ENCODE measurements around the gene AK1.
"Not testable (repeated sequence)": the region's sequence is repeated elsewhere in the genome, so short reads cannot be mapped to it uniquely, and the experiment has no call there.

The AK1 gene

DNA sequence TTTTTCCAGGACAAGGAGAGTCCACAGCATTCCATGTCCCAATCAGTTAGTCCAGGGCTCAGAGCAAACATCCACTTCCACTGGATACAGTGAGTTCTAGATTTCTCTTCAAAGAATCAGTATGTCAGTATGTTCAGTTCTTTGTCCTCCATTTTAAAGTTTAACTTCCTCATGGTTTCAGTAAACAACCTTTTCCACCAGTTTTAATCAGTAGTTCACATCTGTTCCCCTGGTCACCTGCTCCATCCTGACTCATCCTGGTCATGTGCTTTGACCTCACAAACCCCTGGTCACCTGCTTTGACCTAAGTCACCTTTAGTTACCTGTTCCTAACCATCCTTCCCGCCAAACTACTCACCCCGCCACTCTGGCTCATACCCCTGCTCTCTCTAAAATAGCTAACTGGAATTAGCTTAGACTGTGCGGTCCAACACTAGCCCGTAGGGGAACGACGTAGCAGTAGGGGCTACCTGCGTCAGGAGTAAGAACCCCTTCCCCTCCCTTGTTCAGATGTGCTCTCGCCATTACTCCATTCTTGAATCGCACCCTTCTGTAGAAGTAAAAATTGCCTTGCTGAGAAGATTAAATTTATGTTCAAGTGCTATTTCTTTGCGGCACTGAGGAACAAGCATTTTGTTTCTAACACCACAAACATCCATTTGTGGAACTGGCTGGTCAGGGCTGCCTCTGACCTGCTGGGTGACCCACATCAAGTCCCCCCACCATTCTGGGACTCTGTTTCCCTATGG, 28.5 kb downstream of the AK1 start:
- no peak for DNase-seq (ENCODE audit: low read depth in 2 of 2)

- DNase-seq (ENCODE audit: low read depth in 2 of 2): no peak
Measured at GRCh38 chr9:127847833-127848755, 29.4 kb downstream of the AK1 start.

GRCh38 chr9:127847178-127847510, 30.3 kb downstream of the AK1 start:
- DNase-seq (ENCODE audit: low read depth in 2 of 2): no peak

- DNase-seq (ENCODE audit: low read depth in 2 of 2): no peak
Measured at GRCh38 chr9:127846443-127847177, 30.9 kb downstream of the AK1 start.

DNA sequence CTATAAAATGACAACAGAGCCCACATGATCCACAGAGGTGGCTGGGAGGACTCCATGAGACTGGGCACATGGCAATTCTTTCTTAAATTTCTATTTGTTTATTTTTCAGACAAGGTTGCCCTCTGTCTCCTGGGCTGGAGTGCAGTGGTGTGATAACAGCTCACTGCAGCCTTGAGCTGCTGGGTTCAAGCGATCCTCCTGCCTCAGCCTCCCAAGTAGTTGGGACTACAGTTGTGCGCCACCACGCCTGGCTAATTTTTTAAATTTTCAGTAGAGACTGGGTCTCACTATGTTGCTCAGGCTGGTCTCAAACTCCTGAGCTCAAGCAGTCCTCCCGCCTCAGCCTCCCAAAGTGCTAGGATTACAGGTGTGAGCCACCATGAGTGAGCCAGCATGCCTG, 31.9 kb downstream of the AK1 start:
- DNase-seq (ENCODE audit: low read depth in 2 of 2): not testable (repeated sequence)

- DNase-seq (ENCODE audit: low read depth in 2 of 2): no peak
Measured at GRCh38 chr9:127844821-127845359, 32.6 kb downstream of the AK1 start.

- DNase-seq (ENCODE audit: low read depth in 2 of 2): no peak
Measured at GRCh38 chr9:127841087-127841835, 36.2 kb downstream of the AK1 start.

- no peak for DNase-seq (ENCODE audit: low read depth in 2 of 2)
Measured at GRCh38 chr9:127838375-127839078, 38.9 kb downstream of the AK1 start.

DNA sequence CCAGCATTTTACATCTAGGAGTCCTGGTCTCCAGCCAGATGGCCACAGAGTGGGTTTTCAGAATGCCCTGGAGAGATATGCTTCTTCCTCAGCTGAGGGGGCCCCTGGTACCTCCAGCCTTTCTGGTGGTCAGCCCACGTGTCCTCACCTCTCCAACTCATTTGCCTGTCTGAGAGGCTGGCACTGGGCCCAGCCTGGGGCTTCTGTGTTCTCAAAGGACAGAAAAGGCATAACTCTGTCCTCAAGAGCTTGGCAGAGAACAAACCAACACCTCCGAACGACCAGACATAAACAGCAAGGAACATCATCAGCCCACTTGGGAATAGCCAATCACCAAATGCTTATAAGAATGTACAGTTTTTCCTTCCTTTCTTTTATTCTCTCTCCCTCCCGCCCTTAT, 40.1 kb downstream of the AK1 start:
- no peak for DNase-seq (ENCODE audit: low read depth in 2 of 2)

DNA sequence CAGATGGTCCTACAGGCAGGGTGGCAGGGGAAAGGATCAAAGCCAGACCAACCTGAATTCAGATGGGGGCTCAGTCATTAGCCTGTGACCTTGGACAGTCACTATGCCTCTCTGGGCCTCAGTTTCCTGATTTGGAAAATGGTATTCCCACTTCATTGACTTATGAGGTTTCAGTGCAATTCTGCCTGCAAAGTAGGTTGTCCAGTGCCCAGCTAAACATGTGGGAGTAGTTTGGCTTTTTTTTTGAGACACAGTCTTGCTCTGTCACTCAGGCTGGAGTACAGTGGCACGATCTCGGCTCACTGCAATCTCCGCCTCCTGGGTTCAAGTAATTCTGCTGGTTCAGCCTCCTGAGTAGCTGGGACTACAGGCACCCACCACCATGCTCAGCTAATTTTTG, 40.9 kb downstream of the AK1 start:
- DNase-seq (ENCODE audit: low read depth in 2 of 2): not testable (repeated sequence)

- peak; percentile 22 to 32 for DNase-seq (ENCODE audit: low read depth in 2 of 2)
Measured at GRCh38 chr9:127835991-127836516, 41.4 kb downstream of the AK1 start.

- no peak for DNase-seq (ENCODE audit: low read depth in 2 of 2)
Measured at GRCh38 chr9:127833555-127833954, 43.9 kb downstream of the AK1 start.

- no peak for DNase-seq (ENCODE audit: low read depth in 2 of 2)
Measured at GRCh38 chr9:127832248-127832647, 45.2 kb downstream of the AK1 start.

GRCh38 chr9:127829205-127829906, 48.1 kb downstream of the AK1 start:
- DNase-seq (ENCODE audit: low read depth in 2 of 2): no peak

DNA sequence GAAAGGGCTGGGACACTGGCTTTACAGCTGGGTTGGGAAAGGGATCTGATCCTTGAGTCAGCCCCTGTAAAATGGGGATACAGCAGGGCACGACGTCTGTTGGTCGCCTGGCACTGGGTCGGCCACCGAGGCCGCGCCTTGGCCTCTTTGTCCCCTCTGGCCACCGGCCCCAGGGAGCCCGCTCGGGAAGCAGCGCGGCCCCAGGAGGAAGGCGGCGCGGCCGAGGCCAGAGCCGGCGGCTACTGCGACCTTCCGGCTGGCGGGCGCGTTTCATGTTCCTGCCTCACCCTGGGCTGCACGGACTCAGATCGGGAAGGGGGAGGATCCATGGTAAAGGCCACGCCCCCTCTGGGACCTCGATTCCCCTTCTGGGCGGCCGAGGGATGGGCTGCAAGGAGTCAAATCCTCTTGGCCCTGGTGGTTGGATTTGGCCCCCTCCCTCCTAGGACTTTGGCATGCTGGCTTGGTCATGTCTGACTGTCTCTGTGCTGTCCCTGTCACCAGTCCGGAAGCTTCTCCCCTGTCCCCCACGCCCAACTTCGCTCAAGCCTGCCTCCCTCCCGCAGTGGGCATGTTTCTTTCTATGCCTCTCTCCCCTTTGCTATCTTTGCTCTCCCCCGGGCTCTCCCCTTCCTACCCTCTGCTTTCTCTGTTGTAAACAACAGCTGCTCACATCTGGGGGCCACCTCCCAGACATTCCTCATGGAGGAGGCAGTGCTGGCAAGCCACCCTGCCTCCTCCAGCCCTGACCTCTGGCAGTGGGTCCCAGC, 49.0 kb downstream of the AK1 start:
- no peak for DNase-seq (ENCODE audit: low read depth in 2 of 2)

- no peak for DNase-seq (ENCODE audit: low read depth in 2 of 2)
Measured at GRCh38 chr9:127826253-127826913, 51.1 kb downstream of the AK1 start.

DNA sequence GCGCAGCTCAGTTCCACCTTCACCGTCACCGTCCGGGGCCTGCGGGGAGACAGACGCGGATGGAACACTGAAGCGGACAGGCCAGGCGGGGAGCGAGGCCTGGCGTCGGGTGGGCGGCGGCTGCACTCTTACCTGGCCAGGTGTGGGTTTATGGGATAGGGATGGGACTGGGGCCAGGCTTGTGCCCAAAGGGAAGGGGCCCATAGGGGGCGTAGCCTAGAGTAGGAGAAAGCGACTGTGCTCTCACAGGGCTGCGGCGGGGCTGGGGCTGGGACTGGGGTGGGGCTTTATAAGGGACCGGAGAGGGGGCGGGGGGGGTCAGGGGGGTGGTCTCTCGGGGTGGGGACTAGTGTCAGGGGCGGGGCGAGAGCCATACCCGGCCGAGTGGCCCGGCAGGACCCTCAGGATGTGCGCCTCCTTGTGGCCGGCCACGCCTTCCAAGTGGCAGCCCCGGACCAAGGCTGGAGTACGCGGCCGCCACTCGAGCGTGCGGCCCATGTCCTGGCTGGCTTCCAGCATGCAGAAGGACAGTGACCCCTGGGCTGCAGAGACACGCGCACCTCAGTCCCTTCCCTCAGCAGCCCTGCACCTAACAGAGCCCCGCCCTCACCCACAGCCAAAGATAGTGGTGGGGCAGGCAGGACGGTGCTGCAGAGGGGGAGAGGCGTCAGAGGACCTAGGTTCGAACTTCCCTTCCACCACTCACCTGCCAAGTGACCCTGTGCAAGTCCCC, 52.0 kb downstream of the AK1 start:
- DNase-seq (ENCODE audit: low read depth in 2 of 2): no peak

DNA sequence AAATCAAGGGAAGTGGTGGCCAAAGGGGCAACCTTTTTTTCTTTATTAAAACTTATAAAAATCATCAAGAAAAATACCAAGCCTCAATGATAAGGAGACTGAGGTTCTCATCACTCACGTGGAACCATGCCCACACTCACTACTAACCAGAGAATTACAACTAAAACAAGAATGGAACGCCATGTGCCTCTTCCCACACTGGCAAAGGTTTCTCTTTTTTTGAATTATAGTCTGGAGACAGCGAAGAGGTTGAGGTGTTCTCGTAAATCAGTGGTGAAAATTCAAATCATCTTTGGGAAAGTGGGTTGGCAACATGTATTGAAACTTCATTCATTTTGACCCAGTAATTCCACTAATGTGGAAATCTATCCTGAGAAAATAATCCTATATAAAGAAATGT, 55.4 kb downstream of the AK1 start:
- DNase-seq (ENCODE audit: low read depth in 2 of 2): no peak

All from stimulated activated CD8-positive, alpha-beta memory T cell treated with anti-CD3 and anti-CD28 coated beads, Interleukin-2, amount 100 ng/mL, for 48 hours (primary cell).